ENCODE measurements around the gene NEU3.

NEU3 gene

GRCh38 chr11:74948898-74949752 is 39.6 kb upstream of the NEU3 start, which contains the start of the genes SPCS2 and XRRA1:
TSS of gene SPCS2 (plus strand) at chr11:74949266. CDS start at chr11:74949286, 20 bp downstream.
TSS of gene XRRA1 (minus strand) at chr11:74949091. CDS start at chr11:74940878, 8,213 bp downstream.
- H3K9ac ChIP-seq (ENCODE audit: low read length) = peak within 1 kb of the TSS; percentile 92
- peaks cover 43% of the 10 kb centered on the region for H3K4me1 ChIP-seq (ENCODE audit: low read length)
- H2AFZ ChIP-seq (ENCODE audit: low read depth, low read length) = peak within 1 kb of the TSS; percentile 95
- H3K27ac ChIP-seq (ENCODE audit: low read length) = peak within 1 kb of the TSS; percentile 58
- H3K4me2 ChIP-seq (ENCODE audit: low read length) = peak within 1 kb of the TSS; percentile 87
- H3K79me2 ChIP-seq (ENCODE audit: low read length) = peaks cover 62% of the 10 kb centered on the region
- peak within 1 kb of the TSS; percentile 86 for H3K4me3 ChIP-seq (ENCODE audit: low read length)
- no peak for TF ChIP-seq CTCF (IDR thresholded peaks at IDR 0.05; ENCODE audit: low read depth, low read length)
- no peak for TF ChIP-seq EZH2phosphoT487 (IDR thresholded peaks at IDR 0.05; ENCODE audit: low read depth)
- H3K9me3 ChIP-seq (ENCODE audit: insufficient read depth, low read length) = no peaks in the 10 kb centered on the region
- peaks cover 33% of the 10 kb centered on the region for H4K20me1 ChIP-seq (ENCODE audit: insufficient read depth, low read length)
- H3K36me3 ChIP-seq (replicated peaks; ENCODE audit: low read depth, low read length) = peaks cover 25% of the 10 kb centered on the region
- no peaks in the 10 kb centered on the region for H3K27me3 ChIP-seq (ENCODE audit: low read depth, low read length)

GRCh38 chr11:74949753-74950137 is 39.0 kb upstream of the NEU3 start:
- TF ChIP-seq EZH2phosphoT487 (IDR thresholded peaks at IDR 0.05; ENCODE audit: low read depth) (no peak), CTCF (IDR thresholded peaks at IDR 0.05; ENCODE audit: low read depth, low read length) (no peak)
- H3K4me1 ChIP-seq (ENCODE audit: low read length) = peaks cover 49% of the 10 kb centered on the region
- H3K9ac ChIP-seq (ENCODE audit: low read length) = peak overlapping the region; percentile 92
- H3K79me2 ChIP-seq (ENCODE audit: low read length) = peaks cover 69% of the 10 kb centered on the region
- peaks cover 39% of the 10 kb centered on the region for H4K20me1 ChIP-seq (ENCODE audit: insufficient read depth, low read length)
- peak overlapping the region; percentile 58 for H3K27ac ChIP-seq (ENCODE audit: low read length)
- H3K27me3 ChIP-seq (ENCODE audit: low read depth, low read length) = no peaks in the 10 kb centered on the region
- H3K4me3 ChIP-seq (ENCODE audit: low read length) = peak overlapping the region; percentile 86
- H3K36me3 ChIP-seq (replicated peaks; ENCODE audit: low read depth, low read length) = peaks cover 31% of the 10 kb centered on the region
- no peaks in the 10 kb centered on the region for H3K9me3 ChIP-seq (ENCODE audit: insufficient read depth, low read length)
- peak overlapping the region; percentile 79 for H3K4me2 ChIP-seq (ENCODE audit: low read length)
- H2AFZ ChIP-seq (ENCODE audit: low read depth, low read length) = no peak overlapping the region

- H3K9me3 ChIP-seq (ENCODE audit: insufficient read depth, low read length) = no peaks in the 10 kb centered on the region
- H3K79me2 ChIP-seq (ENCODE audit: low read length) = peaks cover 76% of the 10 kb centered on the region
- H4K20me1 ChIP-seq (ENCODE audit: insufficient read depth, low read length) = peaks cover 46% of the 10 kb centered on the region
- H3K9ac ChIP-seq (ENCODE audit: low read length) = peak overlapping the region; percentile 92
- H3K4me1 ChIP-seq (ENCODE audit: low read length) = peaks cover 53% of the 10 kb centered on the region
- no peaks in the 10 kb centered on the region for H3K27me3 ChIP-seq (ENCODE audit: low read depth, low read length)
- H3K4me3 ChIP-seq (ENCODE audit: low read length) = peak overlapping the region; percentile 86
- TF ChIP-seq EZH2phosphoT487 (IDR thresholded peaks at IDR 0.05; ENCODE audit: low read depth) = no peak
- TF ChIP-seq CTCF (IDR thresholded peaks at IDR 0.05; ENCODE audit: low read depth, low read length) = no peak
- H2AFZ ChIP-seq (ENCODE audit: low read depth, low read length) = no peak overlapping the region
- H3K4me2 ChIP-seq (ENCODE audit: low read length) = peak overlapping the region; percentile 79
- H3K27ac ChIP-seq (ENCODE audit: low read length) = peak overlapping the region; percentile 58
- H3K36me3 ChIP-seq (replicated peaks; ENCODE audit: low read depth, low read length) = peaks cover 36% of the 10 kb centered on the region
Measured at GRCh38 chr11:74950374-74950969, 38.3 kb upstream of the NEU3 start.

GRCh38 chr11:74951226-74951625 is 37.5 kb upstream of the NEU3 start:
- Histone ChIP-seq H3K79me2 (ENCODE audit: low read length) (peaks cover 82% of the 10 kb centered on the region), H3K36me3 (replicated peaks; ENCODE audit: low read depth, low read length) (peaks cover 38% of the 10 kb centered on the region), H3K27ac (ENCODE audit: low read length) (no peak overlapping the region), H3K4me3 (ENCODE audit: low read length) (peak overlapping the region; percentile 86), H3K9ac (ENCODE audit: low read length) (no peak overlapping the region), H3K4me1 (ENCODE audit: low read length) (peaks cover 57% of the 10 kb centered on the region), H4K20me1 (ENCODE audit: insufficient read depth, low read length) (peaks cover 52% of the 10 kb centered on the region), H3K9me3 (ENCODE audit: insufficient read depth, low read length) (no peaks in the 10 kb centered on the region), H3K4me2 (ENCODE audit: low read length) (peak overlapping the region; percentile 79), H2AFZ (ENCODE audit: low read depth, low read length) (no peak overlapping the region), H3K27me3 (ENCODE audit: low read depth, low read length) (no peaks in the 10 kb centered on the region)
- TF ChIP-seq EZH2phosphoT487 (IDR thresholded peaks at IDR 0.05; ENCODE audit: low read depth) (no peak), CTCF (IDR thresholded peaks at IDR 0.05; ENCODE audit: low read depth, low read length) (no peak)
